CD14-positive monocyte (primary cell): Measurements from ENCODE around the gene COQ7. TPM values are rescaled to one million over a fixed set of nuclear protein-coding genes. Genes with fewer than 3 reads are reported as not detected.

Source experiments
- DNase-seq, 3 donors: peaks; one replicate each; pipeline ENCODE4 v3.0.0-alpha.2; 2011 to 2022
- H2AFZ ChIP-seq: 2 replicates; pipeline ENCODE4 v1.6.0; 2012; ENCODE audit warnings: mild to moderate bottlenecking, low read depth, low read length, inconsistent platforms; ENCODE audit not compliant: insufficient read depth, poor library complexity, severe bottlenecking
- H3K27ac ChIP-seq, 2 donors: 1 replicate in 1 of 2; 2 replicates in 1 of 2; pipeline ENCODE4 v1.5.1; 2012 to 2013; ENCODE audit warnings: low read length in 2 of 2, control low read depth in 1 of 2, inconsistent platforms in 1 of 2, low read depth in 1 of 2, mild to moderate bottlenecking in 1 of 2
- H3K27me3 ChIP-seq, 2 donors: one replicate each; pipeline versions ENCODE4 v1.6.0 to v1.6.1; 2011 to 2013; ENCODE audit warnings: low read length in 2 of 2; ENCODE audit not compliant: control insufficient read depth in 2 of 2, insufficient read depth in 2 of 2
- H3K36me3 ChIP-seq, 2 donors: replicated peaks in 1 of 2; 1 replicate in 1 of 2; 2 replicates in 1 of 2; pipeline versions ENCODE4 v1.5.1 to v1.6.1; 2012 to 2013; ENCODE audit warnings: low read length in 2 of 2, control low read depth in 1 of 2, inconsistent platforms in 1 of 2, mild to moderate bottlenecking in 1 of 2; ENCODE audit not compliant: insufficient read depth in 2 of 2, control insufficient read depth in 1 of 2
- H3K4me1 ChIP-seq, 2 donors: 1 replicate in 1 of 2; 2 replicates in 1 of 2; pipeline versions ENCODE4 v1.5.1 to v1.6.1; 2012 to 2013; ENCODE audit warnings: low read length in 2 of 2, control low read depth in 1 of 2, inconsistent platforms in 1 of 2, mild to moderate bottlenecking in 1 of 2, moderate library complexity in 1 of 2; ENCODE audit not compliant: insufficient read depth in 2 of 2, control insufficient read depth in 1 of 2
- H3K4me2 ChIP-seq: replicated peaks from 2 replicates; pipeline ENCODE3; 2012; ENCODE audit warnings: low read length, moderate library complexity, mild to moderate bottlenecking; ENCODE audit not compliant: poor library complexity, severe bottlenecking; ENCODE audit errors: extremely low read depth
- H3K4me3 ChIP-seq, 3 experiments: fragments of 200-600 bp in 1 of 3; sonication (generic) in 1 of 3; replicated peaks in 1 of 3; 1 replicate in 2 of 3; 2 replicates in 1 of 3; pipeline ENCODE4 v1.5.1; 2011 to 2013; ENCODE audit warnings: low read length in 3 of 3, mild to moderate bottlenecking in 3 of 3, control low read depth in 2 of 3, low read depth in 2 of 3, inconsistent platforms in 1 of 3, moderate library complexity in 1 of 3
- H3K79me2 ChIP-seq: 2 replicates; pipeline ENCODE4 v1.6.0; 2012; ENCODE audit warnings: mild to moderate bottlenecking, control low read depth, inconsistent platforms, low read length, moderate library complexity; ENCODE audit not compliant: insufficient read depth
- H3K9ac ChIP-seq: 2 replicates; pipeline ENCODE4 v1.6.0; 2017; ENCODE audit warnings: low read length, mild to moderate bottlenecking; ENCODE audit not compliant: insufficient read depth, poor library complexity, severe bottlenecking
- H3K9me3 ChIP-seq, 2 donors: replicated peaks in 1 of 2; 1 replicate in 1 of 2; 2 replicates in 1 of 2; pipeline versions ENCODE4 v1.5.1 to v1.6.1; 2012 to 2013; ENCODE audit warnings: low read length in 2 of 2, control low read depth in 1 of 2; ENCODE audit not compliant: control insufficient read depth in 1 of 2, insufficient read depth in 1 of 2
- H4K20me1 ChIP-seq: 2 replicates; pipeline ENCODE4 v1.6.0; 2012; ENCODE audit warnings: mild to moderate bottlenecking, low read length, control low read depth, moderate library complexity; ENCODE audit not compliant: insufficient read depth
- H3K27ac Mint-ChIP-seq, 7 donors: one replicate each; pipeline ENCODE4 v1.8.0; 2020; ENCODE audit warnings: mild to moderate bottlenecking in 7 of 7, mixed read lengths in 7 of 7, moderate library complexity in 6 of 7, inconsistent platforms in 2 of 7
- H3K27me3 Mint-ChIP-seq, 3 donors: one replicate each; pipeline ENCODE4 v1.8.0; 2021 to 2022; ENCODE audit warnings: low read depth in 3 of 3, mild to moderate bottlenecking in 3 of 3, mixed read lengths in 3 of 3, moderate library complexity in 3 of 3, inconsistent platforms in 1 of 3
- H3K36me3 Mint-ChIP-seq, 2 donors: one replicate each; pipeline ENCODE4 v1.8.0; 2020; ENCODE audit warnings: mixed read lengths in 2 of 2, inconsistent platforms in 1 of 2, mild to moderate bottlenecking in 1 of 2
- H3K4me1 Mint-ChIP-seq: one replicate; pipeline ENCODE4 v1.8.0; 2020; ENCODE audit warnings: mild to moderate bottlenecking, mixed read lengths
- H3K4me3 Mint-ChIP-seq, 2 donors: one replicate each; pipeline ENCODE4 v1.8.0; 2020; ENCODE audit warnings: mild to moderate bottlenecking in 2 of 2, mixed read lengths in 2 of 2, moderate library complexity in 1 of 2
- H3K9me3 Mint-ChIP-seq, 7 donors: one replicate each; pipeline ENCODE4 v1.8.0; 2020 to 2022; ENCODE audit warnings: mixed read lengths in 7 of 7, mild to moderate bottlenecking in 6 of 7, moderate library complexity in 6 of 7, inconsistent platforms in 2 of 7
- WGBS: methylation state at CpG from one replicate; pipeline ENCODE4 v1.1.5; 2013; ENCODE audit warnings: missing lambda C conversion rate; ENCODE audit not compliant: insufficient coverage; 5-methylcytosine and 5-hydroxymethylcytosine counted together
- intact Hi-C, 2 donors: fragments of 100-400 bp; cut with micrococcal nuclease; formaldehyde crosslinking; loops; one replicate each; pipeline versions ENCODE4 v1.15.0 to v1.15.1; 2023
- polyA plus RNA-seq, 3 donors: library from polyadenylated mRNA; depleted of rRNA in 1 of 3; unstranded in 2 of 3; stranded (reverse) in 1 of 3; fragments of 300-500 nt in 2 of 3; fragments of >200 nt in 1 of 3; fragmentation: Illumina TruSeq in 2 of 3; gene quantifications; 1 replicate in 2 of 3; 2 replicates in 1 of 3; pipeline ENCODE4 v1.2.3, GENCODE V29; 2012 to 2021
- TF ChIP-seq, protein P1 (sequence below): fragments of 200-600 bp; IDR thresholded peaks from one replicate; pipeline ENCODE4 v1.8.0; 2022; ENCODE audit warnings: antibody characterized with exemption, mild to moderate bottlenecking

Gene COQ7
- polyA plus RNA-seq, 3 donors = 6.5 to 13.3 (median 12.2) TPM

GRCh38 chr16:19075511-19075910 is 8.1 kb downstream of the COQ7 start:
- H4K20me1 ChIP-seq = no peaks in the 10 kb centered on the region
- H3K9me3 ChIP-seq = no peaks in the 10 kb centered on the region
- 98% methylated on average over 9 of the region's 12 CpGs for WGBS
- H3K4me1 ChIP-seq = peaks cover 17 to 20% of the 10 kb centered on the region in 2 donors
- no peak overlapping the region for H3K4me3 ChIP-seq
- H3K9me3 Mint-ChIP-seq = peaks cover 0 to 5% (median 0%) of the 10 kb centered on the region in 7 donors
- no peak overlapping the region for H3K27ac ChIP-seq
- intact Hi-C loops = loop anchor here in 1 of 2 donors (10.0 kb wide), 1 partner anchor 101 kb away; no protein-coding TSS in a partner anchor
- H3K9ac ChIP-seq = no peak overlapping the region
- no peak overlapping the region for H3K4me3 Mint-ChIP-seq
- H3K27ac Mint-ChIP-seq = no peak overlapping the region
- H2AFZ ChIP-seq = no peak overlapping the region
- no peak overlapping the region for H3K4me2 ChIP-seq
- H3K36me3 Mint-ChIP-seq = peaks cover 51 to 73% of the 10 kb centered on the region in 2 donors
- no peaks in the 10 kb centered on the region for H3K27me3 Mint-ChIP-seq
- peaks cover 20% of the 10 kb centered on the region for H3K4me1 Mint-ChIP-seq
- TF ChIP-seq, protein P1, sequence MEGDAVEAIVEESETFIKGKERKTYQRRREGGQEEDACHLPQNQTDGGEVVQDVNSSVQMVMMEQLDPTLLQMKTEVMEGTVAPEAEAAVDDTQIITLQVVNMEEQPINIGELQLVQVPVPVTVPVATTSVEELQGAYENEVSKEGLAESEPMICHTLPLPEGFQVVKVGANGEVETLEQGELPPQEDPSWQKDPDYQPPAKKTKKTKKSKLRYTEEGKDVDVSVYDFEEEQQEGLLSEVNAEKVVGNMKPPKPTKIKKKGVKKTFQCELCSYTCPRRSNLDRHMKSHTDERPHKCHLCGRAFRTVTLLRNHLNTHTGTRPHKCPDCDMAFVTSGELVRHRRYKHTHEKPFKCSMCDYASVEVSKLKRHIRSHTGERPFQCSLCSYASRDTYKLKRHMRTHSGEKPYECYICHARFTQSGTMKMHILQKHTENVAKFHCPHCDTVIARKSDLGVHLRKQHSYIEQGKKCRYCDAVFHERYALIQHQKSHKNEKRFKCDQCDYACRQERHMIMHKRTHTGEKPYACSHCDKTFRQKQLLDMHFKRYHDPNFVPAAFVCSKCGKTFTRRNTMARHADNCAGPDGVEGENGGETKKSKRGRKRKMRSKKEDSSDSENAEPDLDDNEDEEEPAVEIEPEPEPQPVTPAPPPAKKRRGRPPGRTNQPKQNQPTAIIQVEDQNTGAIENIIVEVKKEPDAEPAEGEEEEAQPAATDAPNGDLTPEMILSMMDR = no peak
- no peaks in the 10 kb centered on the region for H3K79me2 ChIP-seq
- H3K36me3 ChIP-seq = peaks cover 39 to 54% of the 10 kb centered on the region in 2 donors
- DNase-seq = no peak
- H3K27me3 ChIP-seq = no peaks in the 10 kb centered on the region

DNA sequence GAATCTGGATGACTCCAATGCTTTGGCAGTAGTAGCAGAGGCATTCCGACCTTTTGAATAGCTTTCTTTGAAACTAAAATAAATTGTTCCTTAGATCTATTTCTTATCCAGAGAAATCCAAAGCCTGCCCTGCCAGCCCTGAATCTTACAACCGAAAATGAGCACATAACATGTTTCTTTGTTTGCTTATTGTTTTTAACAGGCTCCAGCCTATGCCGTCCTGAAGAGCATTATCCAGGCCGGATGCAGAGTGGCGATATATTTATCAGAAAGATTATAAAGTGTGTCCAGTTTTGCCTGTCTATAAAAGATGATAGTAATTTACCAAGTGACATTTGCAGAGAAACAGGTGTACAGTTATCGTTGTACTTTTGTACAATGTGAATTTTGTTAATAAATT is 10.5 kb downstream of the COQ7 start:
- DNase-seq = no peak
- Histone ChIP-seq H2AFZ (no peak overlapping the region), H3K4me3 (no peak overlapping the region), H3K36me3 (peaks cover 39 to 71% of the 10 kb centered on the region in 2 donors), H3K9me3 (no peaks in the 10 kb centered on the region), H3K4me2 (no peak overlapping the region), H3K79me2 (no peaks in the 10 kb centered on the region), H3K9ac (no peak overlapping the region), H3K27ac (no peak overlapping the region), H3K4me1 (peaks cover 11 to 13% of the 10 kb centered on the region in 2 donors), H3K27me3 (no peaks in the 10 kb centered on the region), H4K20me1 (no peaks in the 10 kb centered on the region)
- TF ChIP-seq, protein P1 = no peak
- WGBS = 83% methylated on average over 1 of the region's 6 CpGs
- Mint-ChIP-seq H3K9me3 (peaks cover 0 to 5% (median 0%) of the 10 kb centered on the region in 7 donors), H3K4me1 (peaks cover 10% of the 10 kb centered on the region), H3K27ac (no peak overlapping the region), H3K36me3 (peaks cover 54 to 72% of the 10 kb centered on the region in 2 donors), H3K27me3 (no peaks in the 10 kb centered on the region), H3K4me3 (no peak overlapping the region)
- intact Hi-C loops = loop anchor here in 1 of 2 donors (10.0 kb wide), 1 partner anchor 103 kb away; no protein-coding TSS in a partner anchor
